Fibroblast of lung (primary cell): ENCODE results near the gene SLPI. TPM values are rescaled to one million over a fixed set of nuclear protein-coding genes. Genes with fewer than 3 reads are reported as not detected.

ENCODE experiments used
- DNase-seq, 2 donors: peaks; one replicate each; pipeline versions ENCODE4 v3.0.0 to v3.0.0-alpha.2; 2010; ENCODE audit warnings: low read depth in 2 of 2
- H2AFZ ChIP-seq: 2 replicates; pipeline ENCODE4 v1.5.1; 2012; ENCODE audit warnings: low read length, control low read depth, inconsistent platforms
- H3K27ac ChIP-seq: 2 replicates; pipeline ENCODE4 v1.5.1; 2011; ENCODE audit warnings: low read length, control low read depth; ENCODE audit not compliant: insufficient read depth
- H3K27me3 ChIP-seq: 2 replicates; pipeline ENCODE4 v1.5.1; 2011; ENCODE audit warnings: mild to moderate bottlenecking, low read length; ENCODE audit not compliant: control insufficient read depth, insufficient read depth
- H3K36me3 ChIP-seq: 2 replicates; pipeline ENCODE4 v1.5.1; 2011; ENCODE audit warnings: low read length; ENCODE audit not compliant: control insufficient read depth, insufficient read depth
- H3K4me1 ChIP-seq: 2 replicates; pipeline ENCODE4 v1.5.1; 2011; ENCODE audit warnings: low read length; ENCODE audit not compliant: control insufficient read depth, insufficient read depth; ENCODE audit errors: extremely low read depth
- H3K4me2 ChIP-seq: 2 replicates; pipeline ENCODE4 v1.5.1; 2011; ENCODE audit warnings: low read length, control low read depth; ENCODE audit not compliant: insufficient read depth; ENCODE audit errors: extremely low read depth
- H3K4me3 ChIP-seq, 4 experiments: fragments of 200-600 bp in 1 of 4; sonication (generic) in 1 of 4; replicated peaks in 1 of 4; 2 replicates each; pipeline ENCODE4 v1.5.1; 2011 to 2016; ENCODE audit warnings: low read length in 4 of 4, low read depth in 3 of 4, mild to moderate bottlenecking in 3 of 4, control low read depth in 2 of 4, inconsistent platforms in 1 of 4, mixed read lengths in 1 of 4; ENCODE audit not compliant: insufficient read depth in 1 of 4; ENCODE audit errors: control extremely low read depth in 1 of 4
- H3K79me2 ChIP-seq: 2 replicates; pipeline ENCODE4 v1.5.1; 2012; ENCODE audit warnings: mild to moderate bottlenecking, low read length, inconsistent platforms; ENCODE audit not compliant: control insufficient read depth, insufficient read depth
- H3K9ac ChIP-seq: 2 replicates; pipeline ENCODE4 v1.5.1; 2011; ENCODE audit warnings: mild to moderate bottlenecking, low read length, control low read depth; ENCODE audit not compliant: insufficient read depth
- H3K9me3 ChIP-seq: 2 replicates; pipeline ENCODE4 v1.5.1; 2012; ENCODE audit warnings: low read depth, low read length; ENCODE audit not compliant: control insufficient read depth, insufficient read depth
- H4K20me1 ChIP-seq: 2 replicates; pipeline ENCODE4 v1.5.1; 2011; ENCODE audit warnings: low read length; ENCODE audit not compliant: control insufficient read depth, insufficient read depth; ENCODE audit errors: extremely low read depth
- CTCF ChIP-seq, 2 donors: IDR thresholded peaks in 1 of 2; conservative IDR thresholded peaks in 1 of 2; 1 replicate in 1 of 2; 2 replicates in 1 of 2; pipeline ENCODE4 v1.5.1; 2011 to 2012; ENCODE audit warnings: low read length in 2 of 2, control low read depth in 1 of 2, inconsistent platforms in 1 of 2, low read depth in 1 of 2, mild to moderate bottlenecking in 1 of 2
- EZH2 ChIP-seq: IDR thresholded peaks from 2 replicates; pipeline ENCODE4 v1.5.1; 2012; ENCODE audit warnings: low read length, control low read depth, mild to moderate bottlenecking; ENCODE audit errors: missing control alignments
- polyA plus RNA-seq, 2 donors: library from polyadenylated mRNA; depleted of rRNA in 1 of 2; stranded (reverse) in 1 of 2; unstranded in 1 of 2; fragments of >200 nt; gene quantifications; 2 replicates each; pipeline ENCODE4 v1.2.1, GENCODE V29; 2011 to 2012; ENCODE audit warnings: missing spikeins in 1 of 2
- total RNA-seq: library from RNA; depleted of rRNA; stranded (reverse); fragments of >200 nt; gene quantifications from 2 replicates; pipeline ENCODE4 v1.2.1, GENCODE V29; 2014

SLPI gene
- total and polyA plus RNA-seq, 2 donors (not counting 1 experiment from before 2014, with no cell fraction given): 0.17 to 3.7 TPM

GRCh38 chr20:45257711-45258110, 3.3 kb upstream of the SLPI start:
- H3K4me3 ChIP-seq: no peak overlapping the region
- H3K27me3 ChIP-seq: peaks cover 2% of the 10 kb centered on the region
- TF ChIP-seq CTCF (conservative IDR thresholded peaks at IDR 0.05 in 1 of 2, IDR thresholded peaks at IDR 0.05 in 1 of 2; ENCODE audit: low read depth in 1 of 2, low read length in 2 of 2) (no peak), EZH2 (no peak)
- H3K4me2 ChIP-seq: no peak overlapping the region
- no peaks in the 10 kb centered on the region for H3K4me1 ChIP-seq
- H2AFZ ChIP-seq: no peak overlapping the region
- H3K27ac ChIP-seq: no peak overlapping the region
- no peaks in the 10 kb centered on the region for H3K36me3 ChIP-seq
- H3K79me2 ChIP-seq: no peaks in the 10 kb centered on the region
- H4K20me1 ChIP-seq: no peaks in the 10 kb centered on the region
- H3K9me3 ChIP-seq: no peaks in the 10 kb centered on the region
- no peak for DNase-seq
- H3K9ac ChIP-seq: no peak overlapping the region

- no peak for DNase-seq
These were observed 2.8 kb upstream of the SLPI start for GRCh38 chr20:45257161-45257560.

GRCh38 chr20:45253261-45253660, 1.1 kb downstream of the SLPI start:
- Histone ChIP-seq H3K4me2 (no peak overlapping the region), H2AFZ (no peak overlapping the region), H3K27me3 (peaks cover 4% of the 10 kb centered on the region), H3K4me3 (no peak overlapping the region), H3K4me1 (no peaks in the 10 kb centered on the region), H4K20me1 (no peaks in the 10 kb centered on the region), H3K36me3 (no peaks in the 10 kb centered on the region), H3K79me2 (no peaks in the 10 kb centered on the region), H3K27ac (no peak overlapping the region), H3K9ac (no peak overlapping the region), H3K9me3 (no peaks in the 10 kb centered on the region)
- DNase-seq: no peak
- TF ChIP-seq CTCF (conservative IDR thresholded peaks at IDR 0.05 in 1 of 2, IDR thresholded peaks at IDR 0.05 in 1 of 2; ENCODE audit: low read depth in 1 of 2, low read length in 2 of 2) (no peak), EZH2 (no peak)

More at GRCh38 chr20:45257161-45257560, 2.8 kb upstream of the SLPI start:
- Histone ChIP-seq H2AFZ (no peak overlapping the region), H3K4me3 (no peak overlapping the region), H3K4me2 (no peak overlapping the region), H3K79me2 (no peaks in the 10 kb centered on the region), H3K9ac (no peak overlapping the region), H3K36me3 (no peaks in the 10 kb centered on the region), H3K4me1 (no peaks in the 10 kb centered on the region), H3K27ac (no peak overlapping the region), H4K20me1 (no peaks in the 10 kb centered on the region), H3K27me3 (peaks cover 3% of the 10 kb centered on the region), H3K9me3 (no peaks in the 10 kb centered on the region)
- TF ChIP-seq CTCF (conservative IDR thresholded peaks at IDR 0.05 in 1 of 2, IDR thresholded peaks at IDR 0.05 in 1 of 2; ENCODE audit: low read depth in 1 of 2, low read length in 2 of 2): no peak
- no peak for TF ChIP-seq EZH2
